Femur (tissue), 1 donor: ENCODE measurements around the gene AKR1E2.
"Not testable (repeated sequence)": the region's sequence is repeated elsewhere in the genome, so short reads cannot be mapped to it uniquely, and the experiment has no call there.

Source experiments
- DNase-seq: peaks from one replicate; pipeline ENCODE4 v3.0.0-alpha.2; 2017

AKR1E2 gene

DNA sequence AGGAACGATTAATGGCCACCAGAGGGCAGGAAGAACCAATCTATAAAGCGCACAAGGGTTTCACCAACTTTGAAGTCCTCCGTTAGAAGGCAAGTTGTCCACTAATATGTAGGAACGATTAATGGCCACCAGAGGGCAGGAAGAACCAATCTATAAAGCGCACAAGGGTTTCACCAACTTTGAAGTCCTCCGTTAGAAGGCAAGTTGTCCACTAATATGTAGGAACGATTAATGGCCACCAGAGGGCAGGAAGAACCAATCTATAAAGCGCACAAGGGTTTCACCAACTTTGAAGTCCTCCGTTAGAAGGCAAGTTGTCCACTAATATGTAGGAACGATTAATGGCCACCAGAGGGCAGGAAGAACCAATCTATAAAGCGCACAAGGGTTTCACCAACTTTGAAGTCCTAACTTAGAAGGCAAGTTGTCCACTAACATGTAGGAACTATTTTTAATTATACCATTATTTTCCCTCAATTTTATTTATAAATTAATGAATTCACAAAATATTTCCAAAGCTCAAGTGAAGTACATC is 10.3 kb upstream of the AKR1E2 start:
- DNase-seq, result not testable (repeated sequence)

DNA sequence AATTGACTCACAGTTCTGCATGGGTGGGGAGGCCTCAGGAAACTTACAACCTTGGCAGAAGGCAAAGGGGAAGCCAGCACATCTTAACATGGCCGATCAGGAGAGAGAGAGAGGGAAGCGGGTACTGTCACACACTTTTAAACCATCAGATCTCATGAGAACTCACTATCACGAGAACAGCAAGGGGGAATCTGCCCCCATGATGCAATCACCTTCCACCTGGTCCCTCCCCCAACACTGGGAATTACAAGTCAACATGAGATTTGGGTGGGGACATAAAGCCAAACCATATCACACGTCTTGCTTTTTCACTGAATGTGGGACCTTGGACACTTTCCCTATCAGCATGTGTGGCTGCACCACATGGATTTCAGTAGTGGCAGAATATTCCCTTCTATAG is 9.0 kb upstream of the AKR1E2 start:
- no peak for DNase-seq

DNA sequence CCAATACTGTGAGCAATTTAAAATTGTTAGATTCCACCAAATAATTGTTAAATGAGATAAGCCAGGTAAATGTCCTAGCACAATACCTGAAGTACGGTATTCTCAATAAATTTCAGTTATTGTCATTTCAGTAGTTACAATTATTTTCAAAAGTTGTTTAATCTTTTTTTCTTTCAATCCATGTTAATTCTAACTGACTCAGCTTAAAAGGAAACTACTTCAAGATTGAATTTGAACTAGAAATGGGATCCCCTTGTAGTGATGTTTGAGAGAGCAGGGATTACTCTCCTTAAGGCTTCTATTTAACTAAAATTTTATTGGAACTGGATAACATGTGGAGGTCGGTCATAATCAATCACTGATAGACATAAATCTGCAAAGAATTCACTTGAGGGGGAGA is 6.9 kb upstream of the AKR1E2 start:
- DNase-seq, result no peak

DNA sequence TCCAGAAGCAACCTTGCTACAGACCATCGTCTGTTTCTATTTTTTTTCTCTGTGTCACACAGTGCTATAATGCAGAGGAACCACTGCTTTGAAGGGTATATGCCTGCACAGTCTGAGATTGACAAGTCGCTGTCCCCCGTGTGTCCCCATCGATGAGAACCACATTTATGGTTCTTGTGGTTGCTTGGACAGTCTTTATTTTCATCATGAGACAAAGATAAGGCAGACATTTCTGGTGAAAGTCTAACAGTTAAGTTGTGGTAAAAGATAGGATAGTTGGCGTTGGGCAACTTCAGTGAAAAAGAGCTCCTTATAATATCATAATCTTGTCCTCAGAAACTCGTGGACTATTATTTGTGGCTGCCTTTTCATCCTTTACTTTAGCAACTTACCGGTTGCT is 6.3 kb upstream of the AKR1E2 start:
- no peak for DNase-seq

DNA sequence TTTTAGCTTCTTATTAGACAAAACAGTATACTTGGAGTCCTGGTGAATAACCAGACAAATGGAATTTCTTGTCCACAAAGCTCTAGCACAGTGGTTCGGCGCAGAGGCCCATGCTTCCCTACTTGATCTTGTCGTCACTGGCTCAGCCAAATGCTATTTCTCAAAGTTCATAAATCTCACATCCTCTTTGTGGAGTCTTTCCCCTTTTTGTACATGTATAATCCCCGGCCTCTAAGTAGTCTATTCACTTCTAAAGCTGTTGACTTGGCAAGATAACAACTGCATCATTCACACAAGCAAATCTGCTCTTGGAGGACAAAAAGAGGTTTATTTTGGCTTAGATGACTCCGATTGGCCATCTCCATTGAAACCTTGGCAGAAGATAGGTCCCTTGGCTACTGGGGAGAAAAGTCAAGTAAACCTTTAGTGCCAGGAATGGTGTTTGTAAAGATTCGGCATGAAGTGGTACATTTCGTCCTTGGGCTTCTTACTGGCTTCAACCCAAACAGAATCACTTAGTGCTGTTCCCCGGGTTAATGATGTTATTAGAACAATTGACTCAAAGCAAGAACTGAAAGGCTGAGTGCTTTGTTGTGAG is 5.1 kb upstream of the AKR1E2 start:
- DNase-seq, result no peak

DNA sequence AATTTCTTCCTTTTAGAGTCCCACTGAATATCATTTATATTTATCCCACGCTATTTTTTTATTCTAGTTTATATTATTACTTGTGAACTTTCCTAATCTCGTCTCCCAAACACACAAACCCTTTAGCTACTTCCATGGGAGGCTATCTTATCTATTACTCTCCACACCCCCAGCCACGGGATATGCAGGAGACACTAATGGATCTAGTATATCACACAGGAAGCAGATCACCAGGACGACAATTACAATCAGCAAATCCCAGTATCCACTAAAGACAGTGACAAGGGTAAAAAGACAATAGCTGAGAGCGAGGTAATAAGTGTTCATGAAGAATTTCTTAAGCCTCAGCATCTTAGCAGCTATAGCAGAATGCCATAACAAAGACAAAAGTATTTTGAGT is 3.8 kb upstream of the AKR1E2 start:
- DNase-seq, result no peak

DNA sequence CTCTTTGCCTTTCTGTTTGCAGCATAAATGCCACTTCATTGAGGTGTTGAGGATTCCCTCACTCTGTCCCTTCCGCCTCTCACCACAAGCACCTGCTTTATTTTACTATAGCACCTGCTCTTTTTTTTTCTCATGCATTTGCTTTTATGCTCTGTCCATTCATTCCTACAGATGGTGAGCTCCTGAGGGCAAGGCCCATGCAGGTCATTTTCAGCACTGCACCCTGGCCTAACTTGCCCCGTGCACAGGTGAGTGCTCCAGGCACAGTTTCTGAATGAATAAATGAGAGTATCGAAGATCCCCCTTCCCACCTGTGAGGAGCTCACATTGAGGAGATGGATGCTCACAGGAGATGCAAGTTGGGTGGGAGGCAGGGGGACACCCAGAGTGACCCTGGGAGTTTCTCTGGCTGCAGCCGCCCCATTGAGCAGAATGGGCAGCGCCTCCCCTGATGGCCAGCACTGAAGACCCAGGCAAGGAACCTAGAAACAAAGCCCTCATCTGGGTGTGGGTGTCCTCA is 1.2 kb upstream of the AKR1E2 start:
- no peak for DNase-seq

DNA sequence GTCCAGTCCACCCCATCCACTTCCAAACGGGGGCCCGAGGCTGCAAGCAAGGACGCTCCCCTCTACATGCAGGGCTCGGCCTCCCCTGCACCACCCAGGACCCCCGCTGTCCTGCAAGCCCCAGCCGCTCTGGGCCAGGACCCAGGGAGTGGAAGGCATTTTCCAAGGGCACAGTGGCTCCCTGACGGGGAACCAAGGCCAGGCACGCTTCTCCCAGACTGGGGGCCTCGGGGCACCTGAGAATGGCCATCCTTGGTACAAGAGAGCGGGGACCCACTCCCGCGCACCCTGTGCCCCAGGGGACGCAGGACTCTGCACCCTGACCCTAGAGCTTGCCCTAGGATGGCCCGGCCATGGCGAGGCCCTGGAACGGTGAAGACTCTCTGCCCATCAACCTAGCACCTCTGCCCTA is 545 bp upstream of the AKR1E2 start:
- DNase-seq, result no peak

DNA sequence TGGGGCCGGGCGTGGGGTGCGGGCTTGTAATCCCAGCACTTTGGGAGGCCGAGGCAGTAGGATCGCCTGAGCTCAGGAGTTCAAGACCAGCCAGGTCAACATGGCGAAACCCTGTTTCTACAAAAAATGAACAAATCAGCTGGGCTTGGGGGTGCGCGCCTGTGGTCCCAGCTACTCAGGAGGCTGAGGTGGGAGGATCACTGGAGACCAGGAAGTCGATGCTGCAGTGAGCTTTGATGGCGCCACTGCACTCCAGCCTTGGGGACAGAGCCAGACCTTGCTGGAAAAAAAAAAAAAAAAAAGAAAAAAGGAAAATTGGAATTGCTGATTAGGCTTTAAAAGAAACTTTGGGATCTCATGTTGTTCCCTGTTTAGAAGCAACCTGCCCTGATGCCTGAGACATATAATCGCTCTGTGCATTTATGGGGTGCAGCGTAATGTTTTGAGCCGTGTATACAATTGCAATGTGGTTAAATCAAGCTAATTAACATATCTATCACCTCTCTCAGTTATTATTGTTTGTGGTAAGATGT is 851 bp downstream of the AKR1E2 start:
- no peak for DNase-seq

DNA sequence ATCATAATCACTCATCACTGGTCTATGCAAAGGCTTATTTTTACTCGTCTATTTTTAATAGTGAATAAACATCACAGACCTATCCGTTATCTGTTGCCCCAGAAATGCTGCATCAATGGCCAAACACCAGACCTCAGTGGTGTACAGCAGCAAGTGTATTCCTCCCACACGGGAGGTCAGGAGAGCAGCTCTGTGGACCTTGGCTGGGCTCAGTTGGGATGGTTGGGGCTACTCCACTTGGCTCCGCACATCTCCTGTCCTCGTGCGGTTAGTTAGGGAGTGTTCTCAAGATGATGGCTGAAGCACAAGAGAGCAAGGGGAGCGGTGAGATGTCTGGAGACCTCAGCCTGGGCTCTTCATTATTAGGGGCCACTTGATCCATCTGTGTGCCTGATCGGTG is 2.0 kb downstream of the AKR1E2 start:
- no peak for DNase-seq

DNA sequence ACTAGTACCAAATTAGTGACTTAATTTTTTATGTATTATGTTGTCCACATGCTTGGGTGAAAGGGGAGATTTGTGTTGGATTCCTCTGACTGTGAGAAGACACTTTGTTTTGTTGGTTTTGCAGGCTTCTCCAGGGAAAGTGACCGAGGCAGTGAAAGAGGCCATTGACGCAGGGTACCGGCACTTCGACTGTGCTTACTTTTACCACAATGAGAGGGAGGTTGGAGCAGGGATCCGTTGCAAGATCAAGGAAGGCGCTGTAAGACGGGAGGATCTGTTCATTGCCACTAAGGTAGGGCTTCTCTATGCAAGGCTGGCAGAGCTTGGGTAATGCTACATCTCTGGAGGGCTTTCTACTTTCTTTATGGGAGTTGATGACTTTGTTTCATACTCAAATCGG is 4.5 kb downstream of the AKR1E2 start:
- no peak for DNase-seq

DNA sequence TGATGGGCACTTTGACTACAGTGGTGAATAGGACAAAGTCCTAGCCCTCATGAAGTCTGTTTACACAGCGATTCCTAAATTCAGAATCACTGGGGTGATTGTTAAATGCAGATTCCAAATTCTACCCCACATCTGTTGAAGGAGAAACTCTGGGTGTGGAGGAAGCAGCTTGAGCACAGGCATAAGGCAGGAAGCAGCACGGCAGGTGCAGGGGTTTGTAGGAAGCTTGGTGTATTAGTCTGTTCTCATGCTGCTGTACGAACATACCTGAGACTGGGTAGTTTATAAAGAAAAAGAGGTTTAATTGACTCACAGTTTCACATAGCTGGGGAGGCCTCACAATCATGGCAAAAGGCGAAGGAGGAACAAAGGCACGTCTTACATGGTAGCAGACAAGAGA is 5.1 kb downstream of the AKR1E2 start:
- DNase-seq, result no peak

DNA sequence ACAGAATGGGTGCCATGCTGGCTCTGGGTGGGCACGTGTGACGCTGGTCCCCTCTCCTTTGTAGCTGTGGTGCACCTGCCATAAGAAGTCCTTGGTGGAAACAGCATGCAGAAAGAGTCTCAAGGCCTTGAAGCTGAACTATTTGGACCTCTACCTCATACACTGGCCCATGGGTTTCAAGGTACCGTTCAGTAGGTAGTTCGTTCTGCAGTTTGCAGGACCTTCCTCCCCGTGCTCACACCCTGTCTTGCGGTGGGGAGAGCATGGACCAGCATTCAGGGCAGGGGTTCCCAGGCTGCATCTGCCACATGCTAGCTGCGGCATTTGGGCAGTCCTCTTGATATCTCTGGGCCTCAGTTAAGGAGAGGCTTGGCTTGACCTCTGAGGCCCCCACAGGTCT is 7.3 kb downstream of the AKR1E2 start:
- DNase-seq, result no peak

DNA sequence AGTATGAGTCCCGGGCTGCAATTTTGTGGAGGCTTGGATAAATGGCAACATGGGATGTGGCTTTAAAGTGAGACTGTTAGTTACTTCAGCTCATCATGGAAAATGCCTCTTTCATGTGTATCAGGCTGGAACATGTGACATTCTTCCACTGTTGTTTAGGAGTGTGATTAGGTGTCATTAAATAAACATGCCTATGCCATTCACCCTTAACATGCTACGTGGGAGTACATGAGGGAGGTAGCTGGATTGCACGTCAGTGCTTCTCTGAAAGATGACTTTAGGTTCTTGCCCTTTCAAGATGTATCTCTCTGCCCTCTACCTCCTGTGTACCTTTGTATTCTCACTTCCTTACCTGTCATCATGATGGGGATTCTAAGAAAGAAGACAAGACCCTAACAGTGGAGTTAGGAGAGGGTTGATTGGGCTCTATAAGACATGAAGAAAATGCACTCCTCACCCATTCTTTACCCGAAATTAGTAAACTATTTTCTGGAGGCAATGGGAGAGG is 8.9 kb downstream of the AKR1E2 start:
- no peak for DNase-seq

DNA sequence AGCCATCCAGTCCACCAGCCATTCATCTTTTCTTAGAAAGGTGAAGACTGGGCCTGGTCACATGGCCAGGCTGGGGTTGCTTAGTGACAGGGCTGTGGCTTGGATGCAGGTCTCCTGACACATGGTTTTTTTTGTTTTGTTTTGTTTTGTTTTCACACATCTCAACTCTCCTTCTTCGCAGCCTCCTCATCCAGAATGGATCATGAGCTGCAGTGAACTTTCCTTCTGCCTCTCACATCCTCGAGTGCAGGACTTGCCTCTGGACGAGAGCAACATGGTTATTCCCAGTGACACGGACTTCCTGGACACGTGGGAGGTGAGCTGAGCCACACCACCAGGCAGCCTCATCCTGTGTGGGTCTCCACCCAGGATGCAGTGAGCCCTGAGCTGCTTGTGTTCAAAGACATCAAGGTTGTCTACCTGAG is 9.5 kb downstream of the AKR1E2 start:
- no peak for DNase-seq

DNA sequence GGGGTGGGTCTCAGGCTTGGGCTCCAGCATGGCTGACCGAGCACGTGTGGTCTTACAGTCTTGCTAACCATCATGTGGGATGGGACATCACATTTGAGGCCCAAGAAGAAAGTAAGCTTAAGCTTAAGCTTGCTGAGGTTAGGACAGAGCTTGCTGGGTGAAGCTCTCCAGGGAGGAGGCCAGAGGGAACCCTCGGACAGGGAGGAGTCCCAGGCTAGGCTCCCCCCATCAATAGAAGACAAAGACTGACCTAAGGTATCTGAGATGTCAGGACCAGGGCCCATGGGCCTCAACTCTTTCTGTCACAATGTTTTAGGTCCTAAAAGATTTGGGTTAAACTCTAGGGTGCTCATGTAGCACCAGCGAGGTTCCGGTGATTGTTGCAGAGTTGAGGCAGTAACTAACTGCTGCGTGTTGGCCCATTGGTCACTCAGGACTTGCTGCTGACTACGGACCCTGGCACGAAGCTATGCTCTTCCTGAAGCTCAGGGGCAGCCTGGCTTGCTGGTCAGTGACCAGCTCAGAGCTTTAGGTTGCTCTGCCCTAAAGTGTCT is 10.5 kb downstream of the AKR1E2 start:
- no peak for DNase-seq

DNA sequence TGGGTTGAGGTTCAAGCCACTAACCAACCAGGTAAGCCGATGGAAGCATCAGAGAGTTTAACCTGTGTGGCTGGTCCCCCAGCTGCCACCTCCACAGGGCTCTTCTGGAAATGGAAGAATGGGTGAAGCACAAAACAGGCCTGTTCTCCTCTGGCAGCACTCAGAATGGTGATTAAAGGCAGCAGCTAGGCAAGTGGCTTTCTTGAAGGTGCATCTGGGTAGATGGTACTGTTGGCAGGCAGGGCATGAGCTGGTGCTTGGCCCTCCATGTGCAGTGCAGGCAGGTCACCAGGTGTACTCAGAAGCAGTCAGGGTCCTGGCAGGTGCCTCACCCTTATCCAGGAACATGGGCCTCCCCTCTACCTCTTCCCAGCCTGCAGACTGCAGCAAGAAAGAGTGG is 11.5 kb downstream of the AKR1E2 start:
- DNase-seq, result no peak

DNA sequence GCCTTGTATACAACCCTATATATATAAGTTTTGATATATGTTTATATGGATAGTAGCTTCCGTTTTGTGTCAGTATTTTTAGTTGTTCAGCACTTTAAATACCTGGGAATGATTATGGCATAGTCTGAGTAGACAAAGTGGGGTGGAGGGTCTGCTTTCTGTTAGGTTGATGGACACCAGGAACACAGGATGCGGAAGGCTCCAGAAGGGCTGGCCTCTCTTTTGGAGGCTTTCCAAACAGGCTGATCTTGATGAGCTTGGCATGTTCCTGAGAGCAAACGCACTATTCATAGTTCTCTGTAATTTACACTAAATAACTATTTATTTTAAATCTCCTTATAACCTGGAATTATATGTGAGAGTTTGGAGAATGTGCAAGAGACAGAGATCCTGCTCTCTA is 12.7 kb downstream of the AKR1E2 start:
- DNase-seq, result no peak

DNA sequence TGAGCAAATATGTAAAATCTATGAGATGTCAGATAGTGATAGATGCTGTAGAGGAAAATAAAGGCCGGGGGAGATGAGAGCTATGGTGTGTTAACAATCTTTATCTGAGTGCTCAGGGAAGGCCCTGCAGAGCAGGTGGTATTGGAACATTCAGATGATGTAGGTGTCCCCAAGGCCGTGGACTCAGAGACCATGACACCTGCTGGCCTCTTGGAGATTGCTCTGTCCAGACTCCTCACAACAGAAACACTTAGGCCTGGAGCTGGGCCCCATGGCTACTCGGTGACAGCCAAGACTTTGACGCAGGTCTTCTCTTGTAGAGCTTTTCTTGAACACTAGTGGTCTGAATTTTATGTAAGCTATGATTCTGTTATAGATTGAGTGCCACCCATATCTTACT is 13.3 kb downstream of the AKR1E2 start:
- DNase-seq, result no peak

DNA sequence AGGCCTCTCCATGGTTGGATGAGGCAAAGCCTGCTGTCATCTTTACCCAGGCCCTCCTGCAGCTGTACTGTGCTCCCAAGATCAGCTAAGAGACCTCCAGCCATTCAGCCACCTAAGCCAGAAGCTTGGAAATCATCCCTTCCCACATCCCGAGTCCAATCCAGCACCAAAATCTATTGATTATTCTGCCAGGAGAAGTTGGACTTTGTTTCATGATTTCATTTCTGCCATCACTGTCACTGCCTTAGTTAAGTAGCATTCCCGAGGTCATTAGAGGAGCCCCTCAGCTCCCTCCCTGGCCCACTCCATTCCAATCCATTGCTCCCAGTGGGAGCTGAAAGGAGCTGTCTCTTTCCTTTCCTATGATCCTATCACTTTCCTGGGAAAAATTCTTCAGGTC is 14.1 kb downstream of the AKR1E2 start:
- no peak for DNase-seq

DNA sequence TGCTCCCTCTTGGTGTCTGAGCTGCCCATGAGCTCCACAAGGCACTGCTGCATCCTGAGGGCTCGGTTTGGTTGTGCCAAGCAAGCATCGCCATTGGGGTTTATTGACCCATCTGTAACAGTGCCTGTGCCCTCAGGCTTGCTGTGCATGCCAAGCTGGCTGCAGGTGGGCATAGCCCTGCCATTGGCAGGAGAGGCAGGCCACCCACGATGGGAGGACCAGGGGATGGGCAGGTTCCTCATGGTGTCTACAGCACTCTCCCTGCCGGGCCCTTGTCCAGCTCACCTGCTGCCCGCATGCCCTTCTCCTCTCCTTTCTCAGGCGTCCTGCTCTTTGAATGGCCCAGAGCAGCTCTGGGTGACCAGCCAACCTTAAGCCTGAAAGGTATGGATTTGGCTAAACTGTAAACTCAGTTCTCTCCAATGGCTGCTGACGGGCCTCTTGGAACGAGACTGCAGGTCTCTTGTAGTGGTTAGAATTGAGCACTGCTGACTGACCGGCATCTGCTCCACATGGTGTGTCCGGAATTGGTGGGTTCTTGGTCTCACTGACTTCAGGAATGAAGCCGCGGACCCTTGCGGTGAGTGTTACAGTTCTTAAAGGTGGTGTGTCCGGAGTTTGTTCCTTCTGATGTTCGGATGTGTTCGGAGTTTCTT is 17.6 kb downstream of the AKR1E2 start:
- DNase-seq, result no peak

DNA sequence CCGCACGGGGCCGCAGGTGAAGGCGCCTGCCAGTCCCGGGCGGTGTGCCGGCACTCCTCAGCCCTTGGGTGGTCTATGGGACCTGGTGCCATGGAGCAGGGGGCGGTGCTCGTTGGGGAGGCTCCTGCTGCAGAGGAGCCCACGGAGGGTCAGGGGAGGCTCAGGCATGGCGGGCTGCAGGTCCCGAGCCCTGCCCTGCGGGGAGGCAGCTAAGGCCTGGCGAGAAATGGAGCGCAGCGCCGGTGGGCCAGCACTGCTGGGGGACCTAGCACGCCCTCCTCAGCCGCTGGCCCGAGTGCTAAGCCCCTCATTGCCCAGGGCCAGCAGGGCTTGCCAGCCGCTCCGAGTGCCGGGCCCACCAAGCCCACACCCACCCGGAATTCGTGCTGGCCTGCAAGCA is 18.9 kb downstream of the AKR1E2 start:
- no peak for DNase-seq

DNA sequence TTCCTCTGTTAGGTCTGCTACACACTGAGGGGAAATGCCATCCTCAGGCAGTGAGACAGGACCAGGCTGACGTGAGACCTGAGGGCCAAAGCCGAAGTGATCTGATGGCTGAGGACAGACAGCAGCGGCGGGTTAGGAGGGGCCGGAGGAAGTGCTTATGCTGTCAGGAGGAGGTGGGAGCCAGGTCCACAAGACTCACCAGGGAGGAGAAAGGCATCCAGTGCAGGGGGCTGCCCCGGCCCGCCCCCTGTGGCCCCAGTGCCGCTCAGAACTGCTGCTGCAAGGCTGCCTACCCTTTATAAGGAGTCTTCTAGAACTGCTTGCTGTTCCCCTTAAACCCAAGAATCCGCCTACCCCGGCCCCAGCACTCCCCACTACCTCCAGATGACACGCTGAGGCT is 19.8 kb downstream of the AKR1E2 start:
- DNase-seq, result no peak

DNA sequence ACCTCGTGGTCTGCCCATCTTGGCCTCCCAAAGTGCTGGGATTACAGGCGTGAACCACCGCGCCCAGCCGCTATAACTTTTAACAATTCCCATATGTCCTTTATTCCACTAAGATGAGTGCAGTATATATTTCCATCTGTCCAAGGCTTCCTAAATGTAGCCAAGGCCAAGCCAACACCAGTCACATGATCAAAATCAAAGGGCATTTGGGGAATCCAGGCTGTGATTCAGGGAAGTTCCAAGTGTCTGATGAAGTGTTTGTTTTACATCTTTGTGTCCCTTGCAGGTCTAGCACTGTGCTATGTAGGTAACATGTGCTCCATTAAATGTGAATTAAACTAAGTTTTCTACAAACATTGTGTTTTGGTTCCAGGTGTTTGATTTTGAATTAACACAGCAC is 20.8 kb downstream of the AKR1E2 start:
- no peak for DNase-seq
